HCT116 (cell line): ENCODE results near the gene RRH. TPM values are rescaled to one million over a fixed set of nuclear protein-coding genes. Genes with fewer than 3 reads are reported as not detected.

ENCODE experiments used
- ATAC-seq: fragments of 200-7000 bp; cut with Tn5 transposase; 2 replicates; pipeline ENCODE4 v1.9.1; 2020; ENCODE audit warnings: mild to moderate bottlenecking, moderate library complexity
- BruUV-seq: library from RNA; stranded (reverse); fragments of 400-500 nt; replicated peaks from 2 replicates; lab custom pipeline; 2021; lab: Mats Ljungman, UMichigan
- CTCF ChIA-PET: fragments of 300-600 bp; sonication (Branson Sonifier 250); formaldehyde crosslinking; loops from one replicate; lab custom pipeline; 2021; ENCODE audit warnings: antibody characterized with exemption; lab: Charles Lee
- POLR2A ChIA-PET: fragments of 300-600, 350-600 bp; sonication (Branson Sonifier 250); formaldehyde crosslinking; loops from one replicate; lab custom pipeline; 2021; ENCODE audit warnings: antibody characterized with exemption; lab: Charles Lee
- RAD21 ChIA-PET, 2 experiments: fragments of 300-600 bp; sonication (Branson Sonifier 250); formaldehyde crosslinking; loops; one replicate each; lab custom pipeline; 2023; ENCODE audit warnings: low total read pairs in 2 of 2; ENCODE audit not compliant: uncharacterized antibody in 2 of 2, unreplicated experiment in 2 of 2, low non-redundant PET in 1 of 2; lab: Charles Lee
- DNase-seq: peaks from one replicate; pipeline ENCODE4 v3.0.0-alpha.2; 2010; ENCODE audit warnings: low read depth, low spot score
- H2AFZ ChIP-seq: fragments of 200-600 bp; shearing (Covaris generic), sonication (generic); 2 replicates; pipeline ENCODE4 v1.6.1; 2017; ENCODE audit warnings: low read depth, mixed run types, mixed read lengths, antibody characterized with exemption, low read length; ENCODE audit not compliant: poor library complexity, severe bottlenecking
- H3K27ac ChIP-seq: 2 replicates; pipeline ENCODE4 v1.5.1; 2012; ENCODE audit warnings: low read depth, low read length
- H3K27me3 ChIP-seq: fragments of 200-600 bp; sonication (generic); 2 replicates; pipeline ENCODE4 v1.6.1; 2016; ENCODE audit warnings: mixed run types, low read length, mixed read lengths; ENCODE audit not compliant: insufficient read depth
- H3K36me3 ChIP-seq, 2 experiments: fragments of 200-500 bp in 1 of 2; fragments of 200-600 bp in 1 of 2; sonication (Bioruptor generic) in 1 of 2; sonication (generic) in 1 of 2; 2 replicates each; pipeline versions ENCODE4 v1.5.1 to v1.6.1; 2014 to 2016; ENCODE audit warnings: low read length in 2 of 2, inconsistent platforms in 1 of 2, mixed read lengths in 1 of 2, mixed run types in 1 of 2; ENCODE audit not compliant: insufficient read depth in 2 of 2, control insufficient read depth in 1 of 2
- H3K4me1 ChIP-seq, 2 experiments: fragments of 200-600 bp in 1 of 2; sonication (generic) in 1 of 2; 2 replicates each; pipeline versions ENCODE4 v1.5.1 to v1.6.1; 2012 to 2017; ENCODE audit warnings: low read length in 2 of 2, inconsistent platforms in 1 of 2, mild to moderate bottlenecking in 1 of 2, mixed read lengths in 1 of 2, mixed run types in 1 of 2, moderate library complexity in 1 of 2; ENCODE audit not compliant: insufficient read depth in 2 of 2, control insufficient read depth in 1 of 2
- H3K4me2 ChIP-seq: fragments of 200-600 bp; sonication (generic); 2 replicates; pipeline ENCODE4 v1.6.1; 2017; ENCODE audit warnings: mixed run types, low read length, mixed read lengths
- H3K4me3 ChIP-seq, 2 experiments: fragments of 200-600 bp in 1 of 2; sonication (generic) in 1 of 2; replicated peaks in 1 of 2; 2 replicates each; pipeline ENCODE4 v1.5.1; 2011 to 2016; ENCODE audit warnings: low read length in 2 of 2, control low read depth in 1 of 2, low read depth in 1 of 2, mild to moderate bottlenecking in 1 of 2, mixed read lengths in 1 of 2, mixed run types in 1 of 2
- H3K79me2 ChIP-seq: fragments of 200-600 bp; sonication (generic); 2 replicates; pipeline ENCODE4 v1.6.1; 2017; ENCODE audit warnings: mild to moderate bottlenecking, mixed run types, low read length, moderate library complexity, mixed read lengths; ENCODE audit not compliant: insufficient read depth
- H3K9ac ChIP-seq: fragments of 200-600 bp; sonication (generic); 2 replicates; pipeline ENCODE4 v1.6.1; 2016; ENCODE audit warnings: low read length, mixed read lengths
- H3K9me2 ChIP-seq: fragments of 200-600 bp; sonication (generic), shearing (Covaris generic); 2 replicates; pipeline ENCODE4 v1.6.1; 2017; ENCODE audit warnings: mixed run types, mild to moderate bottlenecking, moderate library complexity; ENCODE audit not compliant: insufficient read depth
- H3K9me3 ChIP-seq, 2 experiments: fragments of 200-500 bp in 1 of 2; fragments of 200-600 bp in 1 of 2; sonication (Bioruptor generic) in 1 of 2; sonication (generic) in 1 of 2; 2 replicates each; pipeline ENCODE4 v1.6.1; 2014 to 2017; ENCODE audit warnings: low read length in 2 of 2, mixed read lengths in 2 of 2, inconsistent platforms in 1 of 2, low read depth in 1 of 2, mild to moderate bottlenecking in 1 of 2, mixed run types in 1 of 2, moderate library complexity in 1 of 2; ENCODE audit not compliant: control insufficient read depth in 1 of 2, insufficient read depth in 1 of 2
- H4K20me1 ChIP-seq: fragments of 200-600 bp; sonication (generic), shearing (Covaris generic); 2 replicates; pipeline ENCODE4 v1.6.1; 2017; ENCODE audit warnings: mixed run types, mild to moderate bottlenecking, moderate library complexity; ENCODE audit not compliant: insufficient read depth
- CBX3 ChIP-seq: IDR thresholded peaks from 2 replicates; pipeline ENCODE4 v1.6.1; 2012; ENCODE audit warnings: low read depth
- CEBPB ChIP-seq: IDR thresholded peaks from 2 replicates; pipeline ENCODE4 v1.6.1; 2012; ENCODE audit warnings: low read depth
- EGR1 ChIP-seq: IDR thresholded peaks from 2 replicates; pipeline ENCODE4 v1.6.1; 2012; ENCODE audit warnings: low read depth
- ELF1 ChIP-seq: IDR thresholded peaks from 2 replicates; pipeline ENCODE4 v1.6.1; 2012; ENCODE audit warnings: low read depth, borderline replicate concordance
- EZH2 ChIP-seq: fragments of 200-600 bp; sonication (generic); IDR thresholded peaks from 2 replicates; pipeline ENCODE4 v1.6.1; 2017; ENCODE audit warnings: antibody characterized with exemption, mixed run types
- EZH2phosphoT487 ChIP-seq: fragments of 200-600 bp; IDR thresholded peaks from 2 replicates; pipeline ENCODE4 v1.6.1; 2018; ENCODE audit warnings: antibody characterized with exemption, borderline replicate concordance
- JUND ChIP-seq: IDR thresholded peaks from 2 replicates; pipeline ENCODE4 v1.6.1; 2012
- POLR2AphosphoS5 ChIP-seq: IDR thresholded peaks from 2 replicates; pipeline ENCODE4 v1.6.1; 2011; ENCODE audit warnings: mild to moderate bottlenecking, low read depth, low read length, moderate library complexity
- RAD21 ChIP-seq: IDR thresholded peaks from 2 replicates; pipeline ENCODE4 v1.6.1; 2012; ENCODE audit warnings: low read depth, mild to moderate bottlenecking
- SIN3A ChIP-seq: IDR thresholded peaks from 2 replicates; pipeline ENCODE4 v1.6.1; 2012; ENCODE audit warnings: low read depth
- SP1 ChIP-seq: IDR thresholded peaks from 2 replicates; pipeline ENCODE4 v1.6.1; 2012; ENCODE audit warnings: low read depth
- SRF ChIP-seq: IDR thresholded peaks from 2 replicates; pipeline ENCODE4 v1.6.1; 2012; ENCODE audit warnings: low read depth
- TCF7L2 ChIP-seq: IDR thresholded peaks from 2 replicates; pipeline ENCODE4 v1.7.0; 2011; ENCODE audit warnings: borderline replicate concordance, inconsistent platforms; ENCODE audit not compliant: insufficient read depth, insufficient read length; ENCODE audit errors: extremely low read depth
- YY1 ChIP-seq: IDR thresholded peaks from 2 replicates; pipeline ENCODE4 v1.6.1; 2011; ENCODE audit warnings: low read length, low read depth, moderate library complexity, mild to moderate bottlenecking; ENCODE audit not compliant: insufficient replicate concordance; ENCODE audit errors: extremely low read depth
- ZFX ChIP-seq: fragments of 450-650 bp; IDR thresholded peaks from 2 replicates; pipeline ENCODE4 v1.6.1; 2017
- ZNF274 ChIP-seq: fragments of 200-500 bp; sonication (Bioruptor generic); IDR thresholded peaks from 2 replicates; pipeline ENCODE4 v1.6.1; 2014; ENCODE audit warnings: mild to moderate bottlenecking, low read depth, low read length, inconsistent platforms
- intact Hi-C: fragments of 100-400 bp; cut with micrococcal nuclease; formaldehyde crosslinking; loops from 2 replicates; pipeline ENCODE4 v1.10.0; 2022
- total RNA-seq: library from RNA; stranded (reverse); gene quantifications from one replicate; pipeline ENCODE4 v1.2.1, GENCODE V29; 2021; ENCODE audit not compliant: unreplicated experiment
- TF ChIP-seq, protein P1 (sequence below): IDR thresholded peaks from 2 replicates; pipeline ENCODE4 v1.6.1; 2012; ENCODE audit warnings: low read depth
- TF ChIP-seq, protein P2 (sequence below): IDR thresholded peaks from 2 replicates; pipeline ENCODE4 v1.6.1; 2012
- TF ChIP-seq, protein P3 (sequence below): IDR thresholded peaks from 2 replicates; pipeline ENCODE4 v1.6.1; 2011; ENCODE audit warnings: mild to moderate bottlenecking, low read length, moderate library complexity; ENCODE audit not compliant: insufficient replicate concordance; ENCODE audit errors: extremely low read depth

RRH gene
- total RNA-seq, 1 experiment from 2014 or later = 0.42 TPM

DNA sequence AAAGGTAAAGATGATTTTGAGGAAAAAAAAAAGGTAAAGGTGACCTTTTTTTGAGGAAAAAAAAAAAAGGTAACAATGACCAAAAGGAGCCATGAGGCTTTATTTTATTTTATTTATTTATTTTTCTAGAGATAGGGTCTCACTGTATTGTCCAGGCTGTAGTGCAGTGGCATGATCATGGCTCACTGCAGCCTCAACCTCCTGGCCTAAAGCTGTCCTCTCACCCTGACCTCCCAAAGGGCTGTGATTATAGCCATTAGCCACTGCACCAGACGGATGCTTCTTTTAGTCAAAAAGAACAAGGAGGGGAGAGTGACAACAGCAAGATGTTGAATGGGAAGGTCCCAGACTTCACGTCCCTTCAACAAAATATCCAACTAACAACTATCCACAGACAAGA is 50.6 kb downstream of the RRH start:
- no peaks in the 10 kb centered on the region for H3K9me2 ChIP-seq
- H3K4me1 ChIP-seq = no peaks in the 10 kb centered on the region
- H3K4me3 ChIP-seq = no peak overlapping the region
- no peaks in the 10 kb centered on the region for H3K27me3 ChIP-seq
- DNase-seq = no peak
- H3K4me2 ChIP-seq = no peak overlapping the region
- H3K36me3 ChIP-seq = no peaks in the 10 kb centered on the region
- ChIA-PET POLR2A (no interaction called here), CTCF (no interaction called here), RAD21 (no interaction called here)
- H3K27ac ChIP-seq = no peak overlapping the region
- H4K20me1 ChIP-seq = no peaks in the 10 kb centered on the region
- H3K79me2 ChIP-seq = no peaks in the 10 kb centered on the region
- no peak overlapping the region for H3K9ac ChIP-seq
- BruUV-seq = no TSS peak
- no peak for TF ChIP-seq POLR2AphosphoS5
- TF ChIP-seq, protein P1, sequence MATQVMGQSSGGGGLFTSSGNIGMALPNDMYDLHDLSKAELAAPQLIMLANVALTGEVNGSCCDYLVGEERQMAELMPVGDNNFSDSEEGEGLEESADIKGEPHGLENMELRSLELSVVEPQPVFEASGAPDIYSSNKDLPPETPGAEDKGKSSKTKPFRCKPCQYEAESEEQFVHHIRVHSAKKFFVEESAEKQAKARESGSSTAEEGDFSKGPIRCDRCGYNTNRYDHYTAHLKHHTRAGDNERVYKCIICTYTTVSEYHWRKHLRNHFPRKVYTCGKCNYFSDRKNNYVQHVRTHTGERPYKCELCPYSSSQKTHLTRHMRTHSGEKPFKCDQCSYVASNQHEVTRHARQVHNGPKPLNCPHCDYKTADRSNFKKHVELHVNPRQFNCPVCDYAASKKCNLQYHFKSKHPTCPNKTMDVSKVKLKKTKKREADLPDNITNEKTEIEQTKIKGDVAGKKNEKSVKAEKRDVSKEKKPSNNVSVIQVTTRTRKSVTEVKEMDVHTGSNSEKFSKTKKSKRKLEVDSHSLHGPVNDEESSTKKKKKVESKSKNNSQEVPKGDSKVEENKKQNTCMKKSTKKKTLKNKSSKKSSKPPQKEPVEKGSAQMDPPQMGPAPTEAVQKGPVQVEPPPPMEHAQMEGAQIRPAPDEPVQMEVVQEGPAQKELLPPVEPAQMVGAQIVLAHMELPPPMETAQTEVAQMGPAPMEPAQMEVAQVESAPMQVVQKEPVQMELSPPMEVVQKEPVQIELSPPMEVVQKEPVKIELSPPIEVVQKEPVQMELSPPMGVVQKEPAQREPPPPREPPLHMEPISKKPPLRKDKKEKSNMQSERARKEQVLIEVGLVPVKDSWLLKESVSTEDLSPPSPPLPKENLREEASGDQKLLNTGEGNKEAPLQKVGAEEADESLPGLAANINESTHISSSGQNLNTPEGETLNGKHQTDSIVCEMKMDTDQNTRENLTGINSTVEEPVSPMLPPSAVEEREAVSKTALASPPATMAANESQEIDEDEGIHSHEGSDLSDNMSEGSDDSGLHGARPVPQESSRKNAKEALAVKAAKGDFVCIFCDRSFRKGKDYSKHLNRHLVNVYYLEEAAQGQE = no peak
- TF ChIP-seq RAD21 = no peak
- TF ChIP-seq CEBPB = no peak
- TF ChIP-seq EZH2phosphoT487 = no peak
- TF ChIP-seq, protein P2, sequence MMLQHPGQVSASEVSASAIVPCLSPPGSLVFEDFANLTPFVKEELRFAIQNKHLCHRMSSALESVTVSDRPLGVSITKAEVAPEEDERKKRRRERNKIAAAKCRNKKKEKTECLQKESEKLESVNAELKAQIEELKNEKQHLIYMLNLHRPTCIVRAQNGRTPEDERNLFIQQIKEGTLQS = no peak
- TF ChIP-seq ZNF274 = no peak
- TF ChIP-seq SRF = no peak
- TF ChIP-seq EGR1 = no peak
- no peak for TF ChIP-seq ELF1
- no peak for TF ChIP-seq CBX3
- TF ChIP-seq ZFX = no peak
- TF ChIP-seq TCF7L2 = no peak
- TF ChIP-seq EZH2 = no peak
- TF ChIP-seq, protein P3, sequence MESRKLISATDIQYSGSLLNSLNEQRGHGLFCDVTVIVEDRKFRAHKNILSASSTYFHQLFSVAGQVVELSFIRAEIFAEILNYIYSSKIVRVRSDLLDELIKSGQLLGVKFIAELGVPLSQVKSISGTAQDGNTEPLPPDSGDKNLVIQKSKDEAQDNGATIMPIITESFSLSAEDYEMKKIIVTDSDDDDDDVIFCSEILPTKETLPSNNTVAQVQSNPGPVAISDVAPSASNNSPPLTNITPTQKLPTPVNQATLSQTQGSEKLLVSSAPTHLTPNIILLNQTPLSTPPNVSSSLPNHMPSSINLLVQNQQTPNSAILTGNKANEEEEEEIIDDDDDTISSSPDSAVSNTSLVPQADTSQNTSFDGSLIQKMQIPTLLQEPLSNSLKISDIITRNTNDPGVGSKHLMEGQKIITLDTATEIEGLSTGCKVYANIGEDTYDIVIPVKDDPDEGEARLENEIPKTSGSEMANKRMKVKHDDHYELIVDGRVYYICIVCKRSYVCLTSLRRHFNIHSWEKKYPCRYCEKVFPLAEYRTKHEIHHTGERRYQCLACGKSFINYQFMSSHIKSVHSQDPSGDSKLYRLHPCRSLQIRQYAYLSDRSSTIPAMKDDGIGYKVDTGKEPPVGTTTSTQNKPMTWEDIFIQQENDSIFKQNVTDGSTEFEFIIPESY = no peak
- no peak for TF ChIP-seq JUND
- no peak for TF ChIP-seq YY1
- no peak for TF ChIP-seq SIN3A
- TF ChIP-seq SP1 = no peak
- ATAC-seq = no peak
- no peaks in the 10 kb centered on the region for H3K9me3 ChIP-seq
- H2AFZ ChIP-seq = no peak overlapping the region
- intact Hi-C loops = no loop called here
